K562 (cell line): Measurements from ENCODE around the gene EIF2S3. TPM values are rescaled to one million over a fixed set of nuclear protein-coding genes. Genes with fewer than 3 reads are reported as not detected.

ENCODE experiments used
- ATAC-seq: fragments of 200-7000 bp; cut with Tn5 transposase; 3 replicates; pipeline ENCODE4 v1.9.1; 2020; ENCODE audit warnings: moderate library complexity
- BruUV-seq: library from RNA; stranded (reverse); fragments of 400-500 nt; replicated peaks from 2 replicates; lab custom pipeline; 2021; lab: Mats Ljungman, UMichigan
- CTCF ChIA-PET: fragments of 300-600 bp; formaldehyde crosslinking; extraction: SDS; loops from one replicate; lab custom pipeline; 2021; ENCODE audit warnings: low intra/inter-chr PET ratio; lab: Yijun Ruan, JAX
- POLR2A ChIA-PET: fragments of 300-600, 350-650 bp; sonication (Branson Sonifier 250); formaldehyde crosslinking; extraction: SDS; loops from one replicate; lab custom pipeline; 2021; ENCODE audit warnings: antibody characterized with exemption, inconsistent platforms; lab: Yijun Ruan, JAX
- DNase-seq, 4 experiments: peaks; one replicate each; pipeline versions ENCODE4 v3.0.0 to v3.0.0-alpha.2; 2011 to 2018; ENCODE audit warnings: low spot score in 3 of 4, mixed read lengths in 3 of 4; ENCODE audit errors: extremely low read depth in 1 of 4
- FAIRE-seq: peaks from 2 replicates; lab custom pipeline; 2011; peaks lifted over from hg19 to GRCh38; lab: Jason Lieb, UNC
- H2AFZ ChIP-seq: 2 replicates; pipeline ENCODE4 v1.6.0; 2011; ENCODE audit warnings: low read depth, low read length, control low read depth, inconsistent platforms
- H3K27ac ChIP-seq: fragments of 200-600 bp; 3 replicates; pipeline ENCODE4 v1.8.0; 2011; ENCODE audit warnings: low read depth, mild to moderate bottlenecking, control low read depth, inconsistent platforms, low read length, moderate library complexity, mixed read lengths; ENCODE audit errors: extremely low read depth
- H3K27me3 ChIP-seq, 2 experiments: fragments of 300-600 bp in 1 of 2; 2 replicates in 1 of 2; 3 replicates in 1 of 2; pipeline versions ENCODE4 v1.6.0 to v1.8.0; 2011; ENCODE audit warnings: inconsistent platforms in 2 of 2, low read length in 2 of 2, mild to moderate bottlenecking in 1 of 2, mixed read lengths in 1 of 2, moderate library complexity in 1 of 2; ENCODE audit not compliant: control insufficient read depth in 2 of 2, insufficient read depth in 2 of 2
- H3K36me3 ChIP-seq: fragments of 300-600 bp; 3 replicates; pipeline ENCODE4 v1.8.0; 2011; ENCODE audit warnings: mild to moderate bottlenecking, low read length, inconsistent platforms; ENCODE audit not compliant: control insufficient read depth, insufficient read depth
- H3K4me1 ChIP-seq, 2 experiments: fragments of 200-600 bp in 1 of 2; replicated peaks in 1 of 2; 2 replicates in 1 of 2; 3 replicates in 1 of 2; pipeline versions ENCODE4 v1.5.1 to v1.8.0; 2011; ENCODE audit warnings: inconsistent platforms in 2 of 2, low read length in 2 of 2, mild to moderate bottlenecking in 1 of 2, mixed read lengths in 1 of 2, moderate library complexity in 1 of 2; ENCODE audit not compliant: control insufficient read depth in 2 of 2, insufficient read depth in 2 of 2
- H3K4me2 ChIP-seq: 2 replicates; pipeline ENCODE4 v1.6.1; 2011; ENCODE audit warnings: low read length, control low read depth, inconsistent platforms, mixed read lengths; ENCODE audit not compliant: insufficient read depth
- H3K4me3 ChIP-seq: fragments of 200-600 bp; sonication (generic), shearing (Covaris generic); 2 replicates; pipeline ENCODE4 v1.5.1; 2016; ENCODE audit warnings: control low read depth, inconsistent platforms
- H3K79me2 ChIP-seq: fragments of 200-600 bp; 3 replicates; pipeline ENCODE4 v1.8.0; 2011; ENCODE audit warnings: low read length, inconsistent platforms; ENCODE audit not compliant: control insufficient read depth, insufficient read depth
- H3K9ac ChIP-seq, 2 experiments: 2 replicates each; pipeline versions ENCODE4 v1.6.0 to v1.6.1; 2011; ENCODE audit warnings: low read depth in 2 of 2, low read length in 2 of 2, control low read depth in 1 of 2, inconsistent platforms in 1 of 2, mild to moderate bottlenecking in 1 of 2, mixed read lengths in 1 of 2; ENCODE audit not compliant: insufficient read depth in 1 of 2
- H3K9me1 ChIP-seq: one replicate; pipeline ENCODE4 v1.6.0; 2011; ENCODE audit warnings: inconsistent platforms, mild to moderate bottlenecking, low read length, moderate library complexity; ENCODE audit not compliant: control insufficient read depth, insufficient read depth
- H3K9me3 ChIP-seq: replicated peaks from 2 replicates; pipeline ENCODE4 v1.5.1; 2011; ENCODE audit warnings: low read depth, low read length, inconsistent platforms; ENCODE audit not compliant: control insufficient read depth, insufficient read depth
- H4K20me1 ChIP-seq: replicated peaks from 2 replicates; pipeline ENCODE4 v1.6.1; 2011; ENCODE audit warnings: low read length, inconsistent platforms, mixed read lengths; ENCODE audit not compliant: control insufficient read depth, insufficient read depth
- KDM2B ChIP-seq: fragments of 250-450 bp; sonication (Bioruptor Pico); IDR thresholded peaks from 2 replicates; pipeline ENCODE4 v1.8.0; 2021; ENCODE audit warnings: mild to moderate bottlenecking, moderate library complexity
- MED1 ChIP-seq: sonication (generic); formaldehyde crosslinking; IDR thresholded peaks from 2 replicates; pipeline ENCODE4 v1.8.1; 2023; ENCODE audit warnings: missing genetic modification reagents, borderline replicate concordance
- NCOR1 ChIP-seq: fragments of 450-650 bp; IDR thresholded peaks from 2 replicates; pipeline ENCODE4 v1.6.1; 2016; ENCODE audit warnings: mild to moderate bottlenecking, moderate library complexity
- RAD21 ChIP-seq, 2 experiments: fragments of 250-450 bp in 1 of 2; fragments of 450-650 bp in 1 of 2; sonication (Bioruptor Pico) in 1 of 2; formaldehyde crosslinking in 1 of 2; IDR thresholded peaks in 1 of 2; conservative IDR thresholded peaks in 1 of 2; 2 replicates each; pipeline versions ENCODE4 v1.4.0 to v1.8.0; 2020 to 2022; ENCODE audit warnings: mild to moderate bottlenecking in 2 of 2, moderate library complexity in 1 of 2
- SNRNP70 ChIP-seq: fragments of 200-400 bp; formaldehyde crosslinking; optimal IDR thresholded peaks from 2 replicates; pipeline ENCODE3; 2017; ENCODE audit warnings: low read depth, low read length
- STAT5B ChIP-seq: fragments of 250-450 bp; sonication (Bioruptor Pico); IDR thresholded peaks from 2 replicates; pipeline ENCODE4 v1.8.0; 2021; ENCODE audit warnings: mild to moderate bottlenecking, inconsistent platforms
- ZNF778 ChIP-seq: fragments of 450-650 bp; formaldehyde crosslinking; IDR thresholded peaks from 2 replicates; pipeline ENCODE4 v1.4.0; 2020; ENCODE audit warnings: mild to moderate bottlenecking, moderate library complexity
- WGBS: fragments of 100-300 bp; shearing (Covaris generic); methylation state at CpG from one replicate; pipeline ENCODE4 v1.1.6; 2016; ENCODE audit warnings: low coverage, mixed read lengths; ENCODE audit not compliant: insufficient coverage; ENCODE audit errors: missing lambda C conversion rate; 5-methylcytosine and 5-hydroxymethylcytosine counted together
- in situ Hi-C: fragments of 300-500 bp; cut with MboI; formaldehyde crosslinking; loops from 4 replicates; pipeline ENCODE4 v1.15.0; 2018; ENCODE audit warnings: inconsistent platforms, mixed read lengths
- intact Hi-C: fragments of 100-400 bp; cut with micrococcal nuclease; formaldehyde crosslinking; loops from 2 replicates; pipeline ENCODE4 v1.14.2; 2022
- polyA plus RNA-seq, 8 experiments: library from polyadenylated mRNA; depleted of rRNA in 4 of 8; stranded (reverse) in 5 of 8; unstranded in 3 of 8; fragments of >200 nt; fragmentation: Nextera tagmentation in 2 of 8; fragmentation: Illumina TruSeq in 1 of 8; extraction: Ambion mirVana in 2 of 8; extraction: Trizol in 1 of 8; gene quantifications; 2 replicates each; pipeline versions ENCODE4 v1.2.1 to v1.2.3, GENCODE V29; 2011 to 2014; ENCODE audit warnings: inconsistent platforms in 1 of 8, missing spikeins in 1 of 8
- total RNA-seq, 7 experiments: library from RNA; depleted of rRNA in 6 of 7; stranded (reverse); fragments of >200 nt in 6 of 7; fragmentation: Illumina TruSeq in 2 of 7; extraction: Trizol in 2 of 7; gene quantifications; 2 replicates each; pipeline versions ENCODE4 v1.2.1 to v1.2.3, GENCODE V29; 2011 to 2021; ENCODE audit warnings: low replicate concordance in 1 of 7
- TF ChIP-seq, protein P1 (sequence below): sonication (generic); formaldehyde crosslinking; IDR thresholded peaks from 2 replicates; pipeline ENCODE4 v1.8.0; 2022; ENCODE audit warnings: mild to moderate bottlenecking, low read depth, missing genetic modification reagents

Gene EIF2S3
- total and polyA plus RNA-seq, 9 of the 15 experiments (the other 6 are each of a cell fraction or from before 2014, with no cell fraction given): 148 to 439 (median 275) TPM

DNA sequence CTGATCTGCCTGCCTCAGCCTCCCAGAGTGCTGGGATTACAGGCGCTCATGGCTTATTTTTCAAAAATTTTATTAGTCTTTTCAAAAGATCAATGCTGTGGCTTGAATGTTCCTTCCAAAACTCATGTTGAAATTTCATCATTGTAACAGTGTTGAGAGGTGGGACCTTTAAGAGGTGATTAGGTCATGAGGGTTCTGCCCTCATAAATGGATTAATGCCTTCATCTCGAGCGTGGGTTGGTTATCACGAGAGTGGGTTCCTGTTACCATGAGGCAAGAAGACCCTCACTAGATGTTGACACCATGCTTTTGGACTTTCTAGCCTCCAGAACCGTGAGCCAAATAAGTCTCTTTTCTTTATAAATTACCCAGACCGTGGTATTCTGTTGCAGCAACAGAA is 30.3 kb downstream of the EIF2S3 start:
- peak overlapping the region in 1 of 2 experiments; percentile 20; a peak in 2 of 4 replicates for H3K9ac ChIP-seq
- H3K9me1 ChIP-seq: no peaks in the 10 kb centered on the region
- intact Hi-C loops: no loop called here
- 0 out of 3 replicates have a peak overlapping the region, but pooled peaks have one; percentile 38 for H3K27ac ChIP-seq
- no peaks in the 10 kb centered on the region for H3K36me3 ChIP-seq
- BruUV-seq: no TSS peak
- no peak for ATAC-seq
- POLR2A ChIA-PET: interaction anchor here (1.1 kb wide), 1 partner anchor 176 kb away, joined by 4 read pairs; no protein-coding TSS in a partner anchor
- in situ Hi-C loops: loop anchor here (10.0 kb wide), 1 partner anchor 160 kb away; no protein-coding TSS in a partner anchor
- no peak for FAIRE-seq
- CTCF ChIA-PET: interaction anchor here (0.7 kb wide), 1 partner anchor 25 kb away, joined by 3 read pairs; no protein-coding TSS in a partner anchor
- no peaks in the 10 kb centered on the region for H3K27me3 ChIP-seq
- peak overlapping the region; percentile 83 for H2AFZ ChIP-seq
- H4K20me1 ChIP-seq: no peaks in the 10 kb centered on the region
- no peaks in the 10 kb centered on the region for H3K79me2 ChIP-seq
- 52% methylated on average over 6 of the region's 6 CpGs for WGBS
- H3K9me3 ChIP-seq: no peaks in the 10 kb centered on the region
- DNase-seq: no peak
- H3K4me2 ChIP-seq: peak overlapping the region; percentile 6; the same call in 1 of the 2 replicates
- H3K4me3 ChIP-seq: no peak overlapping the region
- TF ChIP-seq KDM2B: no peak
- no peak for TF ChIP-seq SNRNP70
- no peak for TF ChIP-seq ZNF778 (CRISPR knock-in tag)
- no peak for TF ChIP-seq NCOR1
- TF ChIP-seq STAT5B (CRISPR knock-in tag): no peak
- no peak for TF ChIP-seq RAD21 (CRISPR knock-in tag; conservative IDR thresholded peaks at IDR 0.05 in 1 of 2, IDR thresholded peaks at IDR 0.05 in 1 of 2)
- no peak for TF ChIP-seq MED1 (CRISPR knock-in tag)
- TF ChIP-seq, protein P1, sequence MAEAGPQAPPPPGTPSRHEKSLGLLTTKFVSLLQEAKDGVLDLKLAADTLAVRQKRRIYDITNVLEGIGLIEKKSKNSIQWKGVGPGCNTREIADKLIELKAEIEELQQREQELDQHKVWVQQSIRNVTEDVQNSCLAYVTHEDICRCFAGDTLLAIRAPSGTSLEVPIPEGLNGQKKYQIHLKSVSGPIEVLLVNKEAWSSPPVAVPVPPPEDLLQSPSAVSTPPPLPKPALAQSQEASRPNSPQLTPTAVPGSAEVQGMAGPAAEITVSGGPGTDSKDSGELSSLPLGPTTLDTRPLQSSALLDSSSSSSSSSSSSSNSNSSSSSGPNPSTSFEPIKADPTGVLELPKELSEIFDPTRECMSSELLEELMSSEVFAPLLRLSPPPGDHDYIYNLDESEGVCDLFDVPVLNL: no peak
- H3K4me1 ChIP-seq: no peaks in the 10 kb centered on the region; a peak in 2 of 5 replicates
